Islet of Langerhans (tissue), 1 donor: Measurements from ENCODE around the gene GNB5.
"Not testable (repeated sequence)": the region's sequence is repeated elsewhere in the genome, so short reads cannot be mapped to it uniquely, and the experiment has no call there.

ENCODE experiments used
- FAIRE-seq: peaks from one replicate; lab custom pipeline; 2011; peaks lifted over from hg19 to GRCh38; lab: Jason Lieb, UNC

The GNB5 gene

GRCh38 chr15:52206446-52206845, 15.3 kb upstream of the GNB5 start:
- FAIRE-seq: no peak

GRCh38 chr15:52204657-52205056, 13.5 kb upstream of the GNB5 start:
- no peak for FAIRE-seq

- no peak for FAIRE-seq
Observed at GRCh38 chr15:52200831-52201365, 9.7 kb upstream of the GNB5 start.

- FAIRE-seq: no peak
Observed at GRCh38 chr15:52199271-52199670, 8.1 kb upstream of the GNB5 start.

GRCh38 chr15:52196891-52197290, 5.7 kb upstream of the GNB5 start:
- FAIRE-seq: no peak

- no peak for FAIRE-seq
Observed at GRCh38 chr15:52193791-52194190, 2.6 kb upstream of the GNB5 start.

GRCh38 chr15:52193321-52193720, 2.1 kb upstream of the GNB5 start:
- FAIRE-seq: no peak

GRCh38 chr15:52186651-52187486, 4.3 kb downstream of the GNB5 start:
- FAIRE-seq: no peak

- no peak for FAIRE-seq
Observed at GRCh38 chr15:52185151-52185561, 6.0 kb downstream of the GNB5 start.

- no peak for FAIRE-seq
Observed at GRCh38 chr15:52184721-52185120, 6.5 kb downstream of the GNB5 start.

GRCh38 chr15:52183562-52184173, 7.5 kb downstream of the GNB5 start:
- no peak for FAIRE-seq

GRCh38 chr15:52181938-52182780, 9.0 kb downstream of the GNB5 start:
- FAIRE-seq: no peak

- FAIRE-seq: no peak
Observed at GRCh38 chr15:52180851-52181450, 10.2 kb downstream of the GNB5 start.

- FAIRE-seq: no peak
Observed at GRCh38 chr15:52180196-52180835, 10.9 kb downstream of the GNB5 start.

GRCh38 chr15:52179278-52180195, 11.7 kb downstream of the GNB5 start:
- FAIRE-seq: no peak

- no peak for FAIRE-seq
Observed at GRCh38 chr15:52178765-52179164, 12.4 kb downstream of the GNB5 start.

- FAIRE-seq: no peak
Observed at GRCh38 chr15:52172869-52173268, 18.3 kb downstream of the GNB5 start.

GRCh38 chr15:52171807-52172206, 19.4 kb downstream of the GNB5 start:
- FAIRE-seq: no peak

GRCh38 chr15:52171386-52171785, 19.8 kb downstream of the GNB5 start:
- FAIRE-seq: no peak

- not testable (repeated sequence) for FAIRE-seq
Observed at GRCh38 chr15:52170199-52170598, 21.0 kb downstream of the GNB5 start.
